H1 (cell line): ENCODE results near the gene EPB41L1. TPM values are rescaled to one million over a fixed set of nuclear protein-coding genes. Genes with fewer than 3 reads are reported as not detected.

Experiments
- CTCF ChIA-PET: fragments of 300-600 bp; sonication (Branson Sonifier 250); formaldehyde crosslinking; loops from one replicate; lab custom pipeline; 2021; ENCODE audit not compliant: partially characterized antibody; lab: Charles Lee
- POLR2A ChIA-PET: fragments of 300-600 bp; sonication (Branson Sonifier 250); formaldehyde crosslinking; loops from one replicate; lab custom pipeline; 2021; ENCODE audit warnings: inconsistent platforms; ENCODE audit not compliant: partially characterized antibody; lab: Charles Lee
- DNase-seq, 2 experiments: peaks; one replicate each; pipeline versions ENCODE4 v3.0.0 to v3.0.0-alpha.2; 2010 to 2022; ENCODE audit warnings: low spot score in 2 of 2, low read depth in 1 of 2, mixed read lengths in 1 of 2
- FAIRE-seq: peaks from 2 replicates; lab custom pipeline; 2011; peaks lifted over from hg19 to GRCh38; lab: Jason Lieb, UNC
- H2AFZ ChIP-seq: 2 replicates; pipeline ENCODE4 v1.8.1; 2012; ENCODE audit warnings: low read length, inconsistent platforms
- H2AK5ac ChIP-seq: 2 replicates; pipeline ENCODE4 v1.6.1; 2013; ENCODE audit warnings: low read depth, low read length
- H2BK120ac ChIP-seq: replicated peaks from 2 replicates; pipeline ENCODE3; 2013; ENCODE audit warnings: low read depth, low read length, inconsistent platforms
- H2BK12ac ChIP-seq: 2 replicates; pipeline ENCODE4 v1.6.1; 2013; ENCODE audit warnings: low read depth, low read length
- H2BK15ac ChIP-seq: 2 replicates; pipeline ENCODE4 v1.6.1; 2013; ENCODE audit warnings: low read length
- H2BK20ac ChIP-seq: 2 replicates; pipeline ENCODE4 v1.6.1; 2013; ENCODE audit warnings: low read length
- H2BK5ac ChIP-seq: 2 replicates; pipeline ENCODE4 v1.6.1; 2013; ENCODE audit warnings: low read depth, low read length
- H3K14ac ChIP-seq: 2 replicates; pipeline ENCODE4 v1.6.1; 2013; ENCODE audit warnings: inconsistent platforms; ENCODE audit not compliant: insufficient read length
- H3K18ac ChIP-seq: 2 replicates; pipeline ENCODE4 v1.6.1; 2013; ENCODE audit warnings: low read length; ENCODE audit errors: extremely low read depth
- H3K23ac ChIP-seq: 2 replicates; pipeline ENCODE4 v1.6.1; 2013; ENCODE audit warnings: inconsistent platforms; ENCODE audit not compliant: insufficient read length
- H3K23me2 ChIP-seq: 2 replicates; pipeline ENCODE4 v1.6.1; 2013; ENCODE audit warnings: low read depth, low read length
- H3K27ac ChIP-seq: 2 replicates; pipeline ENCODE4 v1.6.1; 2011; ENCODE audit warnings: low read depth, low read length, inconsistent platforms
- H3K27me3 ChIP-seq, 4 experiments: replicated peaks in 1 of 4; 1 replicate in 1 of 4; 2 replicates in 3 of 4; pipeline versions ENCODE4 v1.6.1 to v1.8.1; 2011 to 2013; ENCODE audit warnings: low read length in 3 of 4, mild to moderate bottlenecking in 3 of 4, inconsistent platforms in 2 of 4, mixed read lengths in 2 of 4, moderate library complexity in 1 of 4; ENCODE audit not compliant: control insufficient read depth in 3 of 4, insufficient read depth in 3 of 4; ENCODE audit errors: extremely low read depth in 1 of 4
- H3K36me3 ChIP-seq, 4 experiments: 2 replicates each; pipeline versions ENCODE4 v1.6.1 to v1.8.1; 2011 to 2013; ENCODE audit warnings: mild to moderate bottlenecking in 4 of 4, low read length in 3 of 4, moderate library complexity in 2 of 4, control low read depth in 1 of 4, inconsistent platforms in 1 of 4; ENCODE audit not compliant: insufficient read depth in 4 of 4, control insufficient read depth in 2 of 4
- H3K4ac ChIP-seq: replicated peaks from 2 replicates; pipeline ENCODE3; 2013; ENCODE audit warnings: low read length, low read depth, mixed read lengths, inconsistent platforms; ENCODE audit not compliant: insufficient read length
- H3K4me1 ChIP-seq, 4 experiments: replicated peaks in 1 of 4; 1 replicate in 1 of 4; 2 replicates in 3 of 4; pipeline versions ENCODE4 v1.6.1 to v1.8.1; 2011 to 2013; ENCODE audit warnings: low read length in 3 of 4, inconsistent platforms in 2 of 4, mixed read lengths in 1 of 4; ENCODE audit not compliant: insufficient read depth in 4 of 4, control insufficient read depth in 3 of 4
- H3K4me2 ChIP-seq, 2 experiments: 2 replicates each; pipeline versions ENCODE4 v1.6.1 to v1.8.1; 2011 to 2013; ENCODE audit warnings: low read depth in 2 of 2, low read length in 2 of 2, control low read depth in 1 of 2, inconsistent platforms in 1 of 2, mild to moderate bottlenecking in 1 of 2; ENCODE audit not compliant: insufficient read depth in 1 of 2
- H3K4me3 ChIP-seq, 4 experiments: fragments of 200-600, 300-600 bp in 1 of 4; sonication (generic), shearing (Covaris generic), sonication (Bioruptor Twin) in 1 of 4; 2 replicates each; pipeline versions ENCODE4 v1.5.1 to v1.8.1; 2011 to 2016; ENCODE audit warnings: low read length in 4 of 4, low read depth in 3 of 4, control low read depth in 2 of 4, inconsistent platforms in 2 of 4, mild to moderate bottlenecking in 2 of 4, mixed read lengths in 1 of 4, moderate library complexity in 1 of 4; ENCODE audit not compliant: insufficient read depth in 2 of 4; ENCODE audit errors: extremely low read depth in 1 of 4
- H3K56ac ChIP-seq: replicated peaks from 2 replicates; pipeline ENCODE3; 2013; ENCODE audit warnings: low read depth, mild to moderate bottlenecking, mixed read lengths, low read length, inconsistent platforms; ENCODE audit not compliant: insufficient read length
- H3K79me1 ChIP-seq: 2 replicates; pipeline ENCODE4 v1.6.1; 2013; ENCODE audit warnings: low read depth, low read length, control low read depth
- H3K79me2 ChIP-seq, 2 experiments: 2 replicates each; pipeline versions ENCODE4 v1.6.1 to v1.8.1; 2012 to 2013; ENCODE audit warnings: low read length in 2 of 2, mild to moderate bottlenecking in 2 of 2, inconsistent platforms in 1 of 2; ENCODE audit not compliant: insufficient read depth in 2 of 2, control insufficient read depth in 1 of 2
- H3K9ac ChIP-seq, 4 experiments: replicated peaks in 1 of 4; 1 replicate in 1 of 4; 2 replicates in 3 of 4; pipeline versions ENCODE4 v1.6.1 to v1.8.1; 2011 to 2013; ENCODE audit warnings: low read depth in 3 of 4, low read length in 3 of 4, control low read depth in 2 of 4, mild to moderate bottlenecking in 2 of 4, moderate library complexity in 2 of 4, inconsistent platforms in 1 of 4; ENCODE audit errors: extremely low read depth in 1 of 4
- H3K9me3 ChIP-seq, 2 experiments: 2 replicates each; pipeline versions ENCODE4 v1.6.1 to v1.8.1; 2012 to 2013; ENCODE audit warnings: mild to moderate bottlenecking in 2 of 2, moderate library complexity in 2 of 2, control low read depth in 1 of 2, inconsistent platforms in 1 of 2, low read depth in 1 of 2, low read length in 1 of 2, mixed read lengths in 1 of 2; ENCODE audit not compliant: insufficient read depth in 2 of 2
- H4K20me1 ChIP-seq, 2 experiments: replicated peaks in 1 of 2; 2 replicates each; pipeline versions ENCODE3 to v1.8.1; 2011 to 2013; ENCODE audit warnings: inconsistent platforms in 2 of 2, low read length in 2 of 2, mild to moderate bottlenecking in 1 of 2; ENCODE audit not compliant: insufficient read depth in 2 of 2, control insufficient read depth in 1 of 2
- H4K5ac ChIP-seq: 2 replicates; pipeline ENCODE4 v1.6.1; 2013; ENCODE audit warnings: low read length, low read depth, mixed read lengths, inconsistent platforms; ENCODE audit not compliant: insufficient read length
- H4K8ac ChIP-seq: 2 replicates; pipeline ENCODE4 v1.8.0; 2013; ENCODE audit warnings: mild to moderate bottlenecking, moderate library complexity, low read length, inconsistent platforms; ENCODE audit not compliant: insufficient read depth; ENCODE audit errors: extremely low read depth
- H4K91ac ChIP-seq: replicated peaks from 2 replicates; pipeline ENCODE3; 2013; ENCODE audit warnings: low read length, mixed read lengths, inconsistent platforms; ENCODE audit not compliant: insufficient read length
- CHD2 ChIP-seq: IDR thresholded peaks from 2 replicates; pipeline ENCODE4 v1.6.1; 2012; ENCODE audit warnings: low read length, improper control_type of control experiment
- MAFK ChIP-seq: IDR thresholded peaks from 2 replicates; pipeline ENCODE4 v1.6.1; 2012; ENCODE audit warnings: low read depth, mild to moderate bottlenecking, improper control_type of control experiment, low read length
- SP2 ChIP-seq: IDR thresholded peaks from 2 replicates; pipeline ENCODE4 v1.6.1; 2012; ENCODE audit warnings: mild to moderate bottlenecking, low read length, inconsistent platforms
- WGBS, 2 experiments: shearing (Covaris generic) in 1 of 2; methylation state at CpG; one replicate each; pipeline versions ENCODE4 v1.1.6 to v1.1.7; 2013 to 2015; ENCODE audit warnings: low lambda C conversion rate in 2 of 2, mixed read lengths in 2 of 2, inconsistent platforms in 1 of 2, low coverage in 1 of 2, missing lambda C conversion rate in 1 of 2; ENCODE audit not compliant: insufficient replicate concordance in 2 of 2, insufficient coverage in 1 of 2, insufficient read length in 1 of 2; ENCODE audit errors: extremely low coverage in 1 of 2, missing lambda C conversion rate in 1 of 2; 5-methylcytosine and 5-hydroxymethylcytosine counted together
- polyA plus RNA-seq, 7 experiments: library from polyadenylated mRNA; depleted of rRNA in 3 of 7; stranded (reverse) in 5 of 7; unstranded in 2 of 7; fragments of >200 nt in 5 of 7; fragments of 200-250 nt in 2 of 7; gene quantifications; 1 replicate in 5 of 7; 2 replicates in 1 of 7; 4 replicates in 1 of 7; pipeline versions ENCODE4 v1.2.1 to v1.2.3, GENCODE V29; 2011 to 2013; ENCODE audit warnings: missing spikeins in 2 of 7, mixed read lengths in 2 of 7
- total RNA-seq: library from RNA; stranded (reverse); fragmentation: NEBNext Ultra II Directional; extraction: Animal tissue kit (Norgen Biotek cat#: 25700); gene quantifications from 2 replicates; pipeline ENCODE4 v1.2.1, GENCODE V29; 2021

The EPB41L1 gene
- total and polyA plus RNA-seq, 2 of the 8 experiments (the other 6 are each of a cell fraction or from before 2014, with no cell fraction given) = 14.8 to 36.0 TPM

GRCh38 chr20:36157610-36158009, 3.1 kb downstream of the EPB41L1 start:
- WGBS, 2 experiments = 92% methylated on average over 1 of the region's 1 CpG; no CpG with 5 or more reads in 1 of the 2 experiments
- H2BK5ac ChIP-seq = no peak overlapping the region
- H4K20me1 ChIP-seq = peaks cover 6 to 10% of the 10 kb centered on the region in 2 experiments
- H3K18ac ChIP-seq = no peak overlapping the region
- no peak overlapping the region for H3K14ac ChIP-seq
- no peaks in the 10 kb centered on the region for H3K9me3 ChIP-seq
- no peak overlapping the region for H3K27ac ChIP-seq
- TF ChIP-seq MAFK (no peak), CHD2 (no peak), SP2 (no peak)
- no peaks in the 10 kb centered on the region for H3K79me2 ChIP-seq
- H3K4ac ChIP-seq = no peak overlapping the region
- no peak overlapping the region for H2AK5ac ChIP-seq
- no peak overlapping the region for H2BK12ac ChIP-seq
- H2AFZ ChIP-seq = no peak overlapping the region
- H3K79me1 ChIP-seq = peaks cover 4% of the 10 kb centered on the region; the same call in 1 of the 2 replicates
- ChIA-PET POLR2A (interaction anchor here (0.6 kb wide), 1 partner anchor 428 kb away, joined by 4 read pairs; no protein-coding TSS in a partner anchor), CTCF (interaction anchor here (0.6 to 5.9 kb wide), 18 partner anchors 10 to 283 kb away, joined by 3 to 114 read pairs (median 10); partner anchors contain the start of gene CNBD2)
- FAIRE-seq (no peak), DNase-seq (no peak)
- no peak overlapping the region for H4K91ac ChIP-seq
- H3K27me3 ChIP-seq = peaks cover 0 to 4% (median under 1%) of the 10 kb centered on the region in 4 experiments; a peak in 3 of 7 replicates
- H2BK15ac ChIP-seq = no peak overlapping the region
- no peak overlapping the region for H3K23ac ChIP-seq
- no peak overlapping the region for H3K56ac ChIP-seq
- H3K23me2 ChIP-seq = peaks cover 6% of the 10 kb centered on the region; the same call in 1 of the 2 replicates
- no peak overlapping the region for H3K9ac ChIP-seq
- no peak overlapping the region for H2BK20ac ChIP-seq
- no peak overlapping the region for H3K4me2 ChIP-seq
- no peaks in the 10 kb centered on the region for H3K36me3 ChIP-seq
- H3K4me3 ChIP-seq = no peak overlapping the region
- H4K8ac ChIP-seq = no peak overlapping the region
- H4K5ac ChIP-seq = no peak overlapping the region
- peaks cover 3 to 15% (median 10%) of the 10 kb centered on the region in 4 experiments for H3K4me1 ChIP-seq
- H2BK120ac ChIP-seq = no peak overlapping the region
